Smooth muscle cell (in vitro differentiated cells): ENCODE measurements around the gene MPO. TPM values are rescaled to one million over a fixed set of nuclear protein-coding genes. Genes with fewer than 3 reads are reported as not detected.

ENCODE experiments used
- DNase-seq: peaks from one replicate; lab custom pipeline; 2025; ENCODE audit not compliant: unreplicated experiment; lab: John Stamatoyannopoulos, UW
- H2AFZ ChIP-seq: fragments of 200-600 bp; sonication (generic); 2 replicates; pipeline ENCODE4 v1.6.0; 2016; ENCODE audit warnings: antibody characterized with exemption, low read depth, mild to moderate bottlenecking
- H3F3A ChIP-seq: fragments of 200-600 bp; sonication (generic); 2 replicates; pipeline ENCODE4 v1.6.0; 2017; ENCODE audit warnings: antibody characterized with exemption, low read depth
- H3K27ac ChIP-seq: fragments of 200-600 bp; sonication (generic); 2 replicates; pipeline ENCODE4 v1.5.1; 2016; ENCODE audit warnings: low read depth, mild to moderate bottlenecking
- H3K27me3 ChIP-seq: fragments of 200-600 bp; sonication (generic); 2 replicates; pipeline ENCODE4 v1.6.1; 2016; ENCODE audit warnings: low read depth, mild to moderate bottlenecking
- H3K36me3 ChIP-seq: fragments of 200-600 bp; sonication (generic); 2 replicates; pipeline ENCODE4 v1.5.1; 2016; ENCODE audit warnings: low read depth
- H3K4me1 ChIP-seq: fragments of 200-600 bp; sonication (generic); 2 replicates; pipeline ENCODE4 v1.5.1; 2016; ENCODE audit warnings: low read depth
- H3K4me2 ChIP-seq: fragments of 200-600 bp; sonication (generic); 2 replicates; pipeline ENCODE4 v1.6.0; 2016; ENCODE audit warnings: mild to moderate bottlenecking
- H3K4me3 ChIP-seq: fragments of 200-600 bp; sonication (generic); 2 replicates; pipeline ENCODE4 v1.5.1; 2016; ENCODE audit warnings: mild to moderate bottlenecking
- H3K79me2 ChIP-seq: fragments of 200-600 bp; sonication (generic); 2 replicates; pipeline ENCODE4 v1.6.0; 2016; ENCODE audit warnings: low read depth, mild to moderate bottlenecking
- H3K9ac ChIP-seq: fragments of 200-600 bp; sonication (generic); 2 replicates; pipeline ENCODE4 v1.6.0; 2016; ENCODE audit warnings: low read depth
- H3K9me3 ChIP-seq: fragments of 200-600 bp; sonication (generic); replicated peaks from 2 replicates; pipeline ENCODE4 v1.5.1; 2016; ENCODE audit warnings: low read depth
- H4K20me1 ChIP-seq: fragments of 200-600 bp; sonication (generic); 2 replicates; pipeline ENCODE4 v1.6.0; 2016; ENCODE audit warnings: low read depth
- WGBS: methylation state at CpG from one replicate; pipeline ENCODE4 v1.1.7; 2016; ENCODE audit warnings: low lambda C conversion rate; 5-methylcytosine and 5-hydroxymethylcytosine counted together
- polyA plus RNA-seq: library from polyadenylated mRNA; unstranded; fragments of >200 nt; fragmentation: Nextera tagmentation; extraction: Ambion mirVana; gene quantifications from 2 replicates; pipeline ENCODE4 v1.2.1, GENCODE V29; 2016
- total RNA-seq: library from RNA; depleted of rRNA; stranded (reverse); fragments of >200 nt; gene quantifications from 2 replicates; pipeline ENCODE4 v1.2.3, GENCODE V29; 2014
- TF ChIP-seq, protein P1 (sequence below): fragments of 200-600 bp; sonication (generic); IDR thresholded peaks from 2 replicates; pipeline ENCODE4 v1.5.1; 2017; ENCODE audit warnings: borderline replicate concordance, mild to moderate bottlenecking, antibody characterized with exemption; ENCODE audit not compliant: insufficient read depth, poor library complexity, severe bottlenecking

Gene MPO
- total and polyA plus RNA-seq, 2 experiments from 2014 or later = 0.09 TPM; not detected in 1

DNA sequence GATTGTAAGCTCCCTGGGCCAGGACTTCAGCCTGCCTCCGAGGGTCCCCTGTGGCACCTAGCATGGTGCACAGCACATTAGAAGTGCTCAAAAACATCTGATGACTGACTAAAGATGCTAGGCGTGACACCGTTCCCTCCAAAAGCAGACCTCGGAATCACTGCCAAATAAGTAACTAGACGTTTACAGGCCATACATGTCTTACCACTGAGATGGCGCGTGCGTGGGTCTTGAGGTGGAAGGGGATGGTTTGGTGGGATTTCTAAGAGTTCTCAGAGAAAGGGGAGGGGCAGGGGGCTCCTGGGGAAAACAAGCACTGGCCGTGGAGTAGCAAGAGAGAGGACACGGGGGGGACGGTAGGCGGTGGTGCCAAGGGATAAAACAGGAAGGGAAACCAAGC lies 12.4 kb downstream of the MPO start:
- WGBS = 95% methylated on average over 12 of the region's 12 CpGs
- H3K36me3 ChIP-seq = no peaks in the 10 kb centered on the region
- H3K79me2 ChIP-seq = no peaks in the 10 kb centered on the region
- H3K4me1 ChIP-seq = no peaks in the 10 kb centered on the region
- no peak overlapping the region for H3K9ac ChIP-seq
- H3K27me3 ChIP-seq = peaks cover 25% of the 10 kb centered on the region
- DNase-seq = no peak
- no peaks in the 10 kb centered on the region for H3K9me3 ChIP-seq
- H3K27ac ChIP-seq = no peak overlapping the region
- H3K4me2 ChIP-seq = no peak overlapping the region
- H3K4me3 ChIP-seq = no peak overlapping the region
- no peaks in the 10 kb centered on the region for H3F3A ChIP-seq
- TF ChIP-seq, protein P1, sequence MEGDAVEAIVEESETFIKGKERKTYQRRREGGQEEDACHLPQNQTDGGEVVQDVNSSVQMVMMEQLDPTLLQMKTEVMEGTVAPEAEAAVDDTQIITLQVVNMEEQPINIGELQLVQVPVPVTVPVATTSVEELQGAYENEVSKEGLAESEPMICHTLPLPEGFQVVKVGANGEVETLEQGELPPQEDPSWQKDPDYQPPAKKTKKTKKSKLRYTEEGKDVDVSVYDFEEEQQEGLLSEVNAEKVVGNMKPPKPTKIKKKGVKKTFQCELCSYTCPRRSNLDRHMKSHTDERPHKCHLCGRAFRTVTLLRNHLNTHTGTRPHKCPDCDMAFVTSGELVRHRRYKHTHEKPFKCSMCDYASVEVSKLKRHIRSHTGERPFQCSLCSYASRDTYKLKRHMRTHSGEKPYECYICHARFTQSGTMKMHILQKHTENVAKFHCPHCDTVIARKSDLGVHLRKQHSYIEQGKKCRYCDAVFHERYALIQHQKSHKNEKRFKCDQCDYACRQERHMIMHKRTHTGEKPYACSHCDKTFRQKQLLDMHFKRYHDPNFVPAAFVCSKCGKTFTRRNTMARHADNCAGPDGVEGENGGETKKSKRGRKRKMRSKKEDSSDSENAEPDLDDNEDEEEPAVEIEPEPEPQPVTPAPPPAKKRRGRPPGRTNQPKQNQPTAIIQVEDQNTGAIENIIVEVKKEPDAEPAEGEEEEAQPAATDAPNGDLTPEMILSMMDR = no peak
- no peak overlapping the region for H2AFZ ChIP-seq
- H4K20me1 ChIP-seq = no peaks in the 10 kb centered on the region

DNA sequence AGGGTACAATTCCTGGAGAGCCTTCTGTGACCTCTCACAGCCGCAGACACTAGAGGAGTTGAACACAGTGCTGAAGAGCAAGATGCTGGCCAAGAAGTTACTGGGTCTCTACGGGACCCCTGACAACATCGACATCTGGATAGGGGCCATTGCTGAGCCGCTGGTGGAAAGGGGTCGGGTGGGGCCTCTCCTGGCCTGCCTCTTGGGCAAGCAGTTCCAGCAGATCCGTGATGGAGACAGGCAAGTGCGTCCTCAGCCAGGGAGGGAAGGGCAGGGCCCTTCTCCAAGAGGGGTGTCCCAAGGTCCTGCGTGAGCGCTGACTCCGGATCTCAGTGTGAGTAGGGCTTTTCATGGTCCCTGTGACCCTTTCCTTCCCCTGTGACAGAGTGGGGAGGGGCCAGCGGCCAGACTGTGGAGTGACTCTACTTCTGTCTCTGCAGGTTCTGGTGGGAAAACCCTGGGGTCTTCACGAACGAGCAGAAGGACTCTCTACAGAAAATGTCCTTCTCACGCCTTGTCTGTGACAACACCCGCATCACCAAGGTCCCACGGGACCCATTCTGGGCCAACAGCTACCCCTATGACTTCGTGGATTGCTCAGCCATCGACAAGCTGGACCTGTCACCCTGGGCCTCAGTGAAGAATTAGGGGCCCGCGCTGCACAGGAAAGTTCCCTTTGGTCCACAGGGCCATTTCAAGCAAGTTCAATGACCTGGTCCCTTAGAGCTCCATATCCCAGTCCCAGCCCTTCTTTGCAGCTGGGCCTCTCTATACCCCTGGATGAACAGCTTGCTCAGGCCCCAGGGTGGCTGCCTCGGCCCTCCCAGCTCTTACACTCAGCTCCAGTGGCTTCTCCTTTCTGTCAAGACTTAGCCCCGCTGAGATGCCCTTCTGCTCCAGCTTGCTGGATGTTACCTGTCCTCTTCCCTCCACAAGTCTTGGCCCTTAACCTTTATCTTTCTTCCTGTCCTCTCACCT lies 13.1 kb downstream of the MPO start:
- Histone ChIP-seq H3K9ac (no peak overlapping the region), H3F3A (no peaks in the 10 kb centered on the region), H3K4me1 (no peaks in the 10 kb centered on the region), H3K4me3 (no peak overlapping the region), H3K9me3 (no peaks in the 10 kb centered on the region), H3K36me3 (no peaks in the 10 kb centered on the region), H3K27me3 (peaks cover 32% of the 10 kb centered on the region), H2AFZ (no peak overlapping the region), H3K4me2 (no peak overlapping the region), H3K79me2 (no peaks in the 10 kb centered on the region), H4K20me1 (no peaks in the 10 kb centered on the region), H3K27ac (no peak overlapping the region)
- no peak for DNase-seq
- 91% methylated on average over 22 of the region's 22 CpGs for WGBS
- TF ChIP-seq, protein P1 = no peak

DNA sequence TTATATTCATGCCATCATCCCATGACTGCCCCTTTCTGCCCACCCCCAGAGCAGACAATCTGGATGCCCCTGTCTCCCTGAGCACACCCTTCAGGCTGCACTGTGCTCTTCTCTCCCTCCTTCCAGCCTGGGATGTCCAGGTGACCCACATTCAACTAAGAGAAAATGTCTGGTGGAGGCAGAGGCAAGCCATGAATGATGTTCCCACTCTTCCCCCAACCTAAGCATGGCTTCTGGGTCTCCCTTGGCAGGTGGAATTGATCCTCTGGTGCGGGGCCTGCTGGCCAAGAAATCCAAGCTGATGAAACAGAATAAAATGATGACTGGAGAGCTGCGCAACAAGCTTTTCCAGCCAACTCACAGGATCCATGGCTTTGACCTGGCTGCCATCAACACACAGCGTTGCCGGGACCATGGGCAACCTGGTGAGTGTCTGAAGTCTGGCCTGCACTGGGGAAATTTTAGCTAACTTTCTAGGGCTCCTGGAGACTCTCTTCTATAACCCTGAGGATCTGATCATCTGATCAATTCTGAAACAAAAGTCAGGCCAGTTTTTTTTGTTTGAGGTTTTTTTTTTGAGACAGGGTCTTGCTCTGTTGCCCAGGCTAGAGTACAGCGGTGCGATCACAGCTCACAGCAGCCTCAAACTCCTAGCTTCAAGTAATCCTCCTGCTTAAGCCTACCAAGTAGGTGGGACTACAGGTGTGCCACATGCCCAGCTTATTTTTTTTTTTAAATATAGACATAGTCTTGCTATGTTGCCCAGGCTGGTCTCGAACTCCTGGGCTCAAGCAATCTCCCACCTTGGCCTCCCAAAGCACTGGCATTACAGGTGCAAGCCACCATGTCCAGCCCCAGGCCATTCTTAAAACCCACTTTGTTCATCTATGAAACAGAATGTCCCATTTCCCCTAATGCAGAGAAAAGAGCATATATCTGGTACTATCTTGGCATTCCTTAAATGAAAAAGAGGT lies 14.5 kb downstream of the MPO start:
- Histone ChIP-seq H3K4me2 (no peak overlapping the region), H3K27me3 (peaks cover 46% of the 10 kb centered on the region), H3K79me2 (no peaks in the 10 kb centered on the region), H3K4me1 (no peaks in the 10 kb centered on the region), H3K27ac (no peak overlapping the region), H3K36me3 (no peaks in the 10 kb centered on the region), H3F3A (no peaks in the 10 kb centered on the region), H3K4me3 (no peak overlapping the region), H2AFZ (no peak overlapping the region), H3K9ac (no peak overlapping the region), H3K9me3 (no peaks in the 10 kb centered on the region), H4K20me1 (no peaks in the 10 kb centered on the region)
- 96% methylated on average over 7 of the region's 7 CpGs for WGBS
- TF ChIP-seq, protein P1 = no peak
- no peak for DNase-seq
